DOHH2 (cell line): ENCODE data around the gene DPP6.

Experiments used
- H3F3A ChIP-seq: fragments of 200-600 bp; sonication (generic), shearing (Covaris generic); 2 replicates; pipeline ENCODE4 v1.6.0; 2016; ENCODE audit warnings: antibody characterized with exemption, mild to moderate bottlenecking; ENCODE audit not compliant: control insufficient read depth, insufficient read depth
- H3K27ac ChIP-seq: fragments of 200-600 bp; sonication (generic); 2 replicates; pipeline ENCODE4 v1.5.1; 2014; ENCODE audit warnings: low read depth, mild to moderate bottlenecking, low read length, moderate library complexity
- H3K27me3 ChIP-seq: fragments of 200-600 bp; sonication (generic); 2 replicates; pipeline ENCODE4 v1.6.1; 2014; ENCODE audit warnings: mild to moderate bottlenecking, low read length, mixed read lengths; ENCODE audit not compliant: control insufficient read depth
- H3K36me3 ChIP-seq: fragments of 200-600 bp; sonication (generic); 2 replicates; pipeline ENCODE4 v1.6.1; 2014; ENCODE audit warnings: mild to moderate bottlenecking, low read length, moderate library complexity, mixed read lengths; ENCODE audit not compliant: control insufficient read depth
- H3K4me1 ChIP-seq: fragments of 200-600 bp; sonication (generic); 2 replicates; pipeline ENCODE4 v1.6.1; 2014; ENCODE audit warnings: mild to moderate bottlenecking, low read length, mixed read lengths; ENCODE audit not compliant: control insufficient read depth
- H3K4me2 ChIP-seq: fragments of 200-600 bp; sonication (generic); 2 replicates; pipeline ENCODE4 v1.6.0; 2014; ENCODE audit warnings: mild to moderate bottlenecking, low read length, moderate library complexity
- H3K4me3 ChIP-seq: fragments of 200-600 bp; sonication (generic); 2 replicates; pipeline ENCODE4 v1.5.1; 2014; ENCODE audit warnings: mild to moderate bottlenecking, low read length, mixed read lengths
- H3K79me2 ChIP-seq: fragments of 200-600 bp; sonication (generic); 2 replicates; pipeline ENCODE4 v1.6.1; 2014; ENCODE audit warnings: mild to moderate bottlenecking, low read length, mixed read lengths; ENCODE audit not compliant: control insufficient read depth
- H3K9me2 ChIP-seq: fragments of 200-600 bp; sonication (generic); replicated peaks from 2 replicates; pipeline ENCODE4 v1.6.1; 2014; ENCODE audit warnings: mild to moderate bottlenecking, low read length, mixed read lengths; ENCODE audit not compliant: control insufficient read depth
- H3K9me3 ChIP-seq: fragments of 200-600 bp; sonication (generic); 2 replicates; pipeline ENCODE4 v1.6.1; 2014; ENCODE audit warnings: antibody characterized with exemption, low read length, mixed read lengths; ENCODE audit not compliant: control insufficient read depth, insufficient read depth
- H4K20me1 ChIP-seq: fragments of 200-600 bp; sonication (generic); 2 replicates; pipeline ENCODE4 v1.6.0; 2014; ENCODE audit warnings: low read depth, mild to moderate bottlenecking, antibody characterized with exemption, low read length, moderate library complexity; ENCODE audit not compliant: control insufficient read depth, insufficient read depth
- CTCF ChIP-seq: fragments of 200-600 bp; sonication (generic); IDR thresholded peaks from one replicate; pipeline ENCODE4 v1.5.1; 2014; ENCODE audit warnings: antibody characterized with exemption, mild to moderate bottlenecking, low read depth, low read length; ENCODE audit not compliant: poor library complexity, severe bottlenecking
- EZH2phosphoT487 ChIP-seq: fragments of 200-600 bp; sonication (generic); IDR thresholded peaks from 2 replicates; pipeline ENCODE4 v1.6.1; 2017; ENCODE audit warnings: borderline replicate concordance, mild to moderate bottlenecking, antibody characterized with exemption, low read length, moderate library complexity, mixed read lengths

The DPP6 gene

GRCh38 chr7:154841731-154842331, 789.6 kb downstream of the DPP6 start:
- Histone ChIP-seq H3K79me2 (no peaks in the 10 kb centered on the region), H4K20me1 (no peaks in the 10 kb centered on the region), H3K27ac (no peak overlapping the region), H3F3A (no peaks in the 10 kb centered on the region), H3K9me3 (peaks cover 7% of the 10 kb centered on the region; the same call in 1 of the 2 replicates), H3K9me2 (no peaks in the 10 kb centered on the region), H3K4me3 (no peak overlapping the region), H3K36me3 (no peaks in the 10 kb centered on the region), H3K27me3 (no peaks in the 10 kb centered on the region), H3K4me2 (no peak overlapping the region), H3K4me1 (no peaks in the 10 kb centered on the region)
- no peak for TF ChIP-seq EZH2phosphoT487
- no peak for TF ChIP-seq CTCF

DNA sequence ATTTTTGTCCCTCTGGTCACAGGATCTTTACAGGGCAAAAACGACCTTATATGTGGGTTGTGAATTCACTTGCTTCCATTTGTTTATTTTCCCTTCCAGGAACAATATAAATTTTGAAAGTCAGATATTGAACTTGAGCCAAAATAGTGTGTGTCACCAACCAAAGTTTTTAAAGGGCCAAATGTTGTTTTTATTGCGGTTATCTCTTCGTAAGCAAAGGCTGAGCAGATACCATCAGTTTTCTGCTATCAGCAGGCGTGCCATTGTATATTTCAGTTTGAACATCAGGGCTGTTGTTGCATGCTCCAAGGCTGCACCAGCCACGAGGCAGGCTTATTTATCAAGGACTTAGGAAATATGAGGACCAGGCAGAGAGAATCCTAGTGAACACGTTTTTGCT, 790.4 kb downstream of the DPP6 start:
- Histone ChIP-seq H3F3A (no peaks in the 10 kb centered on the region), H3K27me3 (no peaks in the 10 kb centered on the region), H3K27ac (no peak overlapping the region), H3K36me3 (no peaks in the 10 kb centered on the region), H3K9me3 (peaks cover 2% of the 10 kb centered on the region; the same call in 1 of the 2 replicates), H3K4me3 (no peak overlapping the region), H4K20me1 (no peaks in the 10 kb centered on the region), H3K4me2 (no peak overlapping the region), H3K79me2 (no peaks in the 10 kb centered on the region), H3K9me2 (no peaks in the 10 kb centered on the region), H3K4me1 (no peaks in the 10 kb centered on the region)
- TF ChIP-seq CTCF (no peak), EZH2phosphoT487 (no peak)

DNA sequence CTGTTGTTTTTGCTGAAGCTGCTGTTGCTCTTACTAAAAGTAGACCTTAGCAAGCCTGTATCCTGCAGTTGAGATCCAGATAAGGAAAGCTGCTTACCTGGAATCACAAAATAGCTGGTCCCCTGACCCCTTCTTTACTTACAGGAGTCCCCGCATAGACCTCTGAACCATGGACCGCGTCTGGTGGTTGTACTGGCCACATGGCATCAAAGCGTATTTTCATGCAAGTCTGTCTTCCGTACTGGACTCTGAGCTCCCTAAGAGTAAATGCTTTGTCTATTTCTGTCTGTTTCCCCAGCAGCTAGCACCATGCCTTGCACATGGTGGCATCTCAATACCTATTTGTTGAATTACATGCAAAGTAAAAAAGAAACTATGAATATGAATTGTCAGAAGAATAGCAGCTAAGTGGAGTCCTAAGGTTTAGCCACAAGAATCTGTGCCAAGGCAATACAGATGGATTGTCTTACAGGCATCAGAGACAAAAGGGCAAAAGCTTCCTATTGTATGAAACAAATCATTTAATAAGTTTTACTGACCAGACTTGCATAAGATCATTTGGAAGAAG, 791.6 kb downstream of the DPP6 start:
- H4K20me1 ChIP-seq: no peaks in the 10 kb centered on the region
- H3K79me2 ChIP-seq: no peaks in the 10 kb centered on the region
- no peaks in the 10 kb centered on the region for H3K36me3 ChIP-seq
- H3K9me3 ChIP-seq: 0 out of 2 replicates have a peak, but pooled peaks cover 2% of the 10 kb centered on the region
- H3K4me1 ChIP-seq: no peaks in the 10 kb centered on the region
- no peak overlapping the region for H3K4me2 ChIP-seq
- H3K4me3 ChIP-seq: no peak overlapping the region
- no peaks in the 10 kb centered on the region for H3K27me3 ChIP-seq
- no peak for TF ChIP-seq EZH2phosphoT487
- TF ChIP-seq CTCF: no peak
- no peaks in the 10 kb centered on the region for H3K9me2 ChIP-seq
- no peaks in the 10 kb centered on the region for H3F3A ChIP-seq
- H3K27ac ChIP-seq: no peak overlapping the region
